ENCODE data around the gene KTI12.

- TF ChIP-seq CTCF (IDR thresholded peaks at IDR 0.05) (no peak), POLR2A (IDR thresholded peaks at IDR 0.05) (no peak)
Measured at GRCh38 chr1:52053862-52054261, 20.3 kb upstream of the KTI12 start.
